Iris pigment epithelial cell (primary cell): ENCODE measurements around the gene PCGF3.

Experiments used
- DNase-seq: peaks from one replicate; pipeline ENCODE4 v3.0.0-alpha.2; 2011; ENCODE audit warnings: low read depth

PCGF3 gene

DNA sequence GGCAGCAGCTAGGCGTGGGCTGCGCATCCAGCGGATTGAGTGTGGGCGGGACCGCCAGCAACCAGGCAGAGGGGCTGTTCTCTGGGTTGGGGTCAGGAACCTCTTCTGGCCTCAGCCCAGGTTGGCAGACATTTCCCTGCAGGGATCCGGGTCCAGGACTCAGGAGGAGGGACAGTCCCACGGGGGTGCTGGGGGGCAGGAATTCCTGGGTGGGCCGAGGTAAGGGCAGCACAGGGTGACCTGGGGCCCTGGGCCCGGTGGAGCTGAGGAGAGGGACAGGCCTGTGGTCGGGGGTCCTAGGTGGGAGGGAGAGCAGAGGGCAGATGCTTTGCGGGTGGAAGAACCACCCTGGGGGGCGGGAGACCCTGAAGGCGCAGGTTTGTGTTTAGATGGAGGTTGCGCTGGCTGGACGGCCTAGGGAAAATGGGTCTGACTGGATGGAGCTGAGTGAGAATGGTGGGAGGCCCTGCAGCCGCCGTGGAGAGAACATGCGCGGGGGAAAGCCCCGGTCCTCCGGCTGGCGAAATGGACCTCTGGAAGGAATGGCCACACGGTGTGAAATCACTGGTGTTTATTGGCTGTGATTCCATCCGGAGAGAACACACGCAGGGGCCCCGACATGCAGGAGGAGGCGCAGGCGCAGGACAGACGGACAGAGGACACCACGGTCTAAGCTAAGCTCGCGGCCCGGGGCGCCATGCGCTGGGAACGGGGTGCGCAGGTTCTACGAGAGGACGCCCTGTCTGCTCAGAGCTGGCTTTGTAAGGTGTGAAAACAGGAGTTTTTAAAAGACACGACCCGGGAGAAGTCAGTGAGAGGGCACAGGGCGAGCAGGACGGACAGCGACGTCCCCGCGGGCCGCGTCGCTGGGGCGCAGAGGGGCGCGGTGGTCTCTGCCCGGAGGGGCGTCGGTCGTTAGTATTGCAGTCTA, 79.0 kb downstream of the PCGF3 start:
- DNase-seq, result no peak

DNA sequence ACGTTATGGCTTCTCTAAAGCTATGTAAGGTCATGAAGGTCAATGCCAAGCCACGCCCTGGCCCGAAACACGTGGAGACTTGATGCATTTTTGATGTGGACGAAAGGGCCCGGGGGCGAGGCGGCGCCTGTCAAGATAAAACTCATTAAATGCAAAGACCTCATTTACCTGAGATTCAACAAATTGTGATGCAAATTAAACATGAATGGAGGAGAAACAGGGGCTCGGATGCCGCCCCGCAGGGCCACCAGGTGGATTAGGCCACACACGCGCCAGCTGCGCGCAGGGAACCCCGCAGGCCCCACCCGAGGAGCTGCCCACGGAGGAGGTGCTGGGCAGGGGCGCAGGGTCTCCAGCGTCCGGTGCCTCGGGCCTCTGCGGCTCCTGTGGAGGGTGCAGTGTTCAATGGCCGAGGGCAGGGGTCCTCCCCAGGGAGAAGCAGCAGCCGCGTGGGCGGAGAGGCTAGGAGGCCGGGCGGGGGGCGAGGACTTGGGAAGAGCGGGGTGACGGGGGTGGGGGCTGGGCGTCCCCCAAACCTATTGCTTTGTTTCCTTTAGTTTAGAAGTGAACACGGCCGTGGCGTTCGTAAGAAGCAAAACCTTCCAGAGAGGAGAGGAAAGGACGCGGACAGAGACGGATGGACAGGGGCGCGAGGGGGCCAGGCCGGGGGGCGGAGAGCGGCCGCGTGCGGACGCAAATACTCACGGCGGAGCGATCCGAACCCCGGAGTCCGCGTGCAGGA, 79.9 kb downstream of the PCGF3 start:
- no peak for DNase-seq

DNA sequence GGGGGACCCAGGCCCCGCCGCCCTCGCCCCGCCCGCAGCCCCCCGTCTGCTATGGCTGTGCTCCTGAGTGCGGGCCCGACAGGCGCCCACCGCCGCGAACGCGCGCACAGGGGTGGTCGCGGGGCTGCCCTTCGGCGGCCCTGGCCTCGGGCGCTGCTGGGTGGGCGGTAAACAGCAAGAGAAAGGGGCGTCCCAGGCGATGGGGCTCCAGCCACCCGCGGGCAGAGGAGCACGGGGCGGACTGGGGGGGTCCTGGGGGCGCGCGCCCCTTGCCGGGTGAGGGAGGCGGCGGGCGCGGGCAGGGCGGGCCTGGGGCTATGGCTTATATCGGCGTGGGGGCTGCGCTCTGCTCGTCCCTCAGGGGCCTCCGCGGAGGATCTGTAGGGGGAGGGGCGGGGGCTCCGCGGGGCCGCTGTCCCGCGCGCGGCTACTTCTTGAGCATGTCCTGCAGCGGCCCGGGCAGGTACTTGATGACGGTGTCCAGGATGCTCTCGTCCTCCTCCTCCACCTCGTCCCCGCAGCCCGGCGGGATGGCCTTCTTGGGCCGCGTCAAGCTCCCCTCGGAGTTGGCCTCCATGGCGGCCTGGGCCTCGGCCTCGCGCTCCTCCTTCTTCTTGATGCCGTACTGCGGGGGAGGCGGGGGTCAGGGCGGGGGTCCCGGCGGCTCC, 80.6 kb downstream of the PCGF3 start:
- no peak for DNase-seq

DNA sequence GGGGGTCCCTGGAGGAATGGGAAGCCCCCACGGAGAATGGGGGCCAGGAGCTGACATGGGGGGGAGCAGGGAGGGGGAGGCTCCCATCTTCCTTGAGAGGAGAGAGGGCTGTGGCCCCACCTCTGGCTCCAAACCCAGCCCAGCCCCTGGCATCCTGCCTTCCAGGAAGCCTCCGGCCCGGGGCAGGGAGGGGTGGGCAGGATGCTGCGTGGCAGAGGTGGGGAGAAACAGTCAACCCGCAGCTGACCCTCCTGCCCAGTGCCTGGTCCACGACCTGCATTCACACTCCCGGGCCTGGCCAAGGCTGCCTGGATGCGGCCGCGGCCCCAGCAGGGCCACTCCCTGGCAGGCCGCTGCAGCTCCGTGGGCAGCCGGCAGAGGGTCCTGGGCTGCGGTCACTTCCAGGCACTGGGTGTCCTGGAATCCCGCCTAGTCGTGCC, 81.2 kb downstream of the PCGF3 start:
- no peak for DNase-seq

DNA sequence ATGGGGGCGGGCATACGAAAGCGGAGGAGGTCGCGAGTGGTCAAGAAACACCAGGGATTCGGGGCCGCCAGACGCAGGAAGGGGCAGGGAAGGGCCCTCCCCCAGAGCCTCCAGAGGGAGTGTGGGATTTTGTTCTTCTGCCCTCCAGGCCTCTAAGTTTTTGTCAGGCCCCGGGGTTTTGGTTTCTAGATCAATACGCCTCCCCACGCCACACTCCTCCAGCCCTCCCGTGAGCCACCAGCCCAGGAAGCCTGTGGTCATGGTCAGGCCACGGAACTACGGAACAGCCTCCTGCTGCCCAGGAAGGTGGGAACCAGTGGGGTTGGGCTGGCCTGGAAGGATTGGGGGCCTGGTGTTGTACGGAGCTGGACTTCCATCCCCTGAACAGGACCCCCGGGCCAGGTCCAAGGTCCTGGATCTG, 81.9 kb downstream of the PCGF3 start:
- DNase-seq, result no peak

DNA sequence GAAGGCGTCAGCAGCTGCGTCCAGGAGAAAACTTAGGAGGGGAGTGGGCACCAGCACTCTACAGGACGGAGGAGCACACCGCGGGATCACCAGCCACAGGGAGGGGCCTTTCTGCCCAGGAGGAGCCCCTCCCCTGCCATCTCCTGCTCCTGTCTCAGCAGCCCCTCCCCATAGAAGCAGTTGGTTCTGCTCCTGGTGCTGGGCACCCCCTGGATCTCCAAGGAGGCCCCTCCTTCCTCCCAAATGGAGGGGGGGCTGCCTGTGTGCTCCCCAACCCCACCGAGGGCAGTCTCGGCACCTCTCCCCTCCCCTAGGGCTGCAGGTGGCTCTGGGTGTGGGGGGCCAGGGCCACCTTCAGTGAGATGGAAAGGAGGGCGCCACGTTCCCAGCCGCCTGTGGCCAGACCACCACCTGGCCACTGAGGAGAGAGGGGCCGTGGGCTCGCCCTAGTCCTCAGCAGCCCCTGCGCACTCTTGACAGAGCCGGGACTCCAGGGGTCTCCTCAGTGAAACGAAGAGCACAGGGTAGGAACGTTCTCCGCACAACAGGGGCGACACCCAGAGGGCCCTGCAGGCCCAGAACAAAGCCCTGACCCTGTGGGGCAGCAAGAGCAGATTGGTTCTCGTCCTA, 82.5 kb downstream of the PCGF3 start:
- no peak for DNase-seq

DNA sequence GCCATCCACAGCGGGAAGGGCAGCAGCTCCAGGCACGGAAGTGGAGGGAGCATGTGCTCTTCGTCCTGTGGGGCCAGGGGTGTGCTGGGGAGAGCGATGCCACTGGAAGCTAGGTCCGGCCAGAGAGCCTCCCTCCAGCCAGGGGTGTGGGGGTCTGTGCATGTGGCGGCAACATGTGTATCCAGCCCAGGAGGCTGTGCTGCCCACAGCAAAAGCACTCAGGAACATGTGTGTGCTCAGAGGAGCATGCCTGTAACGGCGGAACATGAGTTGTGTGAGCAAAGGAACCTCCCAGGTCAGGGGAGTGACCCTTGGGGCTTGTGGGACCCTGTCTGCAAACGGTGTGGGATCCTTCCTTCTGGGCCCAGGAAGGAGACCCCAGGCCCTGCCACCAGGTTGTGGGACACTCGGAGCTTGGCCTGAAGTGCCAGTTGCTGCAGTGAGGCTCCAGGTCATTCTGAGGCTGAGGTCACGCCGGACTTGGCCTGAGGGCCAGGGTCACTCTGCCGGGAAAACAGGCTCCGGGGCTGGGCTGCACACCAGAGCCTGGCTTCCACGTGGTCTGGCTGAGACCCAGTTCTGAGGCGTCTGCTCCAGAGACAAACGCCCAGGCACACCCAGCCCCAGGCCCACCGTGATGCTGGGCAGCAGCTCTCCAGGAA, 83.1 kb downstream of the PCGF3 start:
- no peak for DNase-seq

DNA sequence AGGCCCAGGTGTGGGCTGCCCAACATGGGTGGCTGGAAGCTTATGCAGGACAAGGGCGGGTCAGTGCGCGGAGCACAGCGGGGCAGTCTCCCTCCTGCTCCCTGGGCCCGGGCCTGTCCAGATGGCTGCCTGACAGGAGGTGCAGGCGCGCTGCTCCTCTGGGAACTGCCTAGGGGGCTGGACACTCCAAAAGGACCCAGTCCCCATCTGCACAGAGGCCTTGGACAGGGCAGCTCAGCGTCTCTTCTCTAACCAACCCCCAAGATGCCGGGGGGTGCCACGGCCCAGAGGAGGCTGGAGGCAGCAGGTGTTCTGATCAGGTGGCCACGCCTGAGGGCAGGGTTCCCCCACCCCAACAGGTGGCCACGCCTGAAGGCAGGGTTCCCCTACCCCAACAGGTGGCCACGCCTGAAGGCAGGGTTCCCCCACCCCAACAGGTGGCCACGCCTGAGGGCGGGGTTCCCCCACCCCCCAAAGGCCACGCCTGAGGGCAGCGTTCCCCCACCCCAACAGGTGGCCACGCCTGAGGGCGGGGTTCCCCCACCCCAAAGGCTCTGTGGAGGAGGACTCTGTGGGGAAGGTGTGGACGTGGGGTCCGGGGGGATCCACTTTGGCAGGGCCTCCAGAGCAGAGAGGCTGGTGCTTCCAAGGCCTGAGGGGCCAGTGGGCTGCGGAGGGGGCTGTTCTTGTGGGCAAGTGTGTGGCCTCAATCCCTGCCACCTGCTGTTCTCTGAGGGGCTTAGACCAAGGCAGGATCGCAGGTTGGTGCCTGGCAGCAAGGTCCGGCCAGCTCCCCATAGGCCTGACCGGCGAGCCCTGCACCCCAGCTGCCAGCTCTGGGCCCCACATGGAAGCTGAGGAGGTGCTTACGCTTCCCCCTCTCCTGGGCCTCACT, 84.2 kb downstream of the PCGF3 start:
- no peak for DNase-seq

DNA sequence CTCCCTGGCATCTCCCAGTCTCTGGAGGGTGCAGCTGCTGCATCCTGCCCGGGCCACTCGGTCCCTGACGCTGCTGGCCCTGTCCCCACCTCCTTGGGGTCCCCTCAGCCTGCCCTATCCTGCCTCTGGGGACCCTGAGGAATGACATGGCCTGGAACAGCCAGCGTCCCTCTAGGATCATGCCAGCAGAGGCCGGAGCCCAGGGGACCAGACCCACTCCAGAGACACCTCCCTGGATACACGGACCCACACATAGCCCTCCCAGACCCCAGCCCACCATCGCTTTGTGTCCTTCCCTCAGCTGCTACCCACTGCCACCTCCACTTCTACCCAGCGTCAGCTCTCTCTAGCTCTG, 84.8 kb downstream of the PCGF3 start:
- DNase-seq, result no peak

DNA sequence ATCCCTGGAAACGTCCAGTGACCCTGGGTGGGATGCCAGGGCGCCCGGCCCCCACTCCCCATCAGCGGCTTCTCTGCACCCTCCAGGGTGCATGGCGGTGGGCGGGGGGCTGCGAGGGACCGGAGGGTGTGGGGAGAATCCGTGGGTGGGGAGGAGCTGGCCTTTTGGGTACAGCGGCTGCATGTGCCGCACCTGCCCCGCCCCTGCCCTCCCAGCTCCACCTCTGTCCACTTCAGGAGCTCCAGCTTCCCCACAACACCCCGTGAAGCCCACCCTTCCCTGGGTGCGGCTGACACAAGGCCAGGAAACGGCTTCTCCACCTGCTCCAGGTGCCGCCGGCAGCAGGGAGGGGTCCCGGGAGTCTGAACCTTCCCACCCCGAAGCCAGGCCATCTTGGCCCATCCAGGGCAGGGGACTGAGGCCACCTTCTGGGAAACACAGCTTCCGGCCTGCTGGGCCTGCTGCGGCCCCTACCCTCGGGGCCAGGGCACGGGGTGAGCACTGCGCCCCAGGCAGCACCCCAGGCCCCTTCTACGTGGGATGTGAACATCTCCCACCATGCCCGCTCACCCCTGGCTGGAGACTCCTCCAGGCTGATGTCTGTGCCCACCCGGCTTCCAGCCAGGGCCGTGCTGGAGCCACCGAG, 85.7 kb downstream of the PCGF3 start:
- DNase-seq, result no peak

DNA sequence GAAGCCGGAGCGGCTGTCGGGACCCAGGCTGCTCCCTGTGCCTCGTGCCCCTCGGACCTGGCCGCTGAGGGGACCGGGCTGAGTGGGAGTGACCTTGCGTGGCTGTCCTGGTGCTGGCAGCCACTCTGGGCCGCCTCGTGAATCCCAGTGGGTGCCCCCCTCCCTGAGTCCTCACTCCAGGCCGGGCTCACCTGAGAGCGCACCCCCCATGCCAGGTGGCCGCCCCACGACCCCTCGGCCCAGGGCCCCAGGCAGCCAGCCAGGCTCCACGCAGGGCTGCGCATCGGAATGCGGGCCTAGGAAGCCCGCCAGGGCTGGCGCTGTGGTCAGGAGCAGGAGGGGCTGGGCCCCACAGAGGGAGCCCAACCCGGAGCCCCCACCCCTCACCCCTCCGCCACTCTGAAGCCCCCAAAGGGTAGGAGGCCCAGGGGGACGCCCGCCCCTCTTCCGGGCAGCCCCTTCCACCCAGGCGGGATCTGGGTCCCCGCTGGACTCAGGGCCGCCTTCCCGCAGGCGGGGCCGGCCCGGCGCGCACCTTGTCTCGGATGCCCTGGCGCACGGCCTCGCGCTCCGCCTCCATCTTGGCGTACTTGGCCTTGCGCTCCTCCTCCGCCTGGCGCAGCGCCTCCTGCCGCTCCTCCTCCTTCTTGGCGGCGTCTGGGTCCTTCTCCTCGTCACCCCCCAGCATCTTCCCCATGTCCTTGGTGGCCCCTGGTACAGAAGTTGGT, 86.4 kb downstream of the PCGF3 start:
- peak; percentile 24 for DNase-seq

DNA sequence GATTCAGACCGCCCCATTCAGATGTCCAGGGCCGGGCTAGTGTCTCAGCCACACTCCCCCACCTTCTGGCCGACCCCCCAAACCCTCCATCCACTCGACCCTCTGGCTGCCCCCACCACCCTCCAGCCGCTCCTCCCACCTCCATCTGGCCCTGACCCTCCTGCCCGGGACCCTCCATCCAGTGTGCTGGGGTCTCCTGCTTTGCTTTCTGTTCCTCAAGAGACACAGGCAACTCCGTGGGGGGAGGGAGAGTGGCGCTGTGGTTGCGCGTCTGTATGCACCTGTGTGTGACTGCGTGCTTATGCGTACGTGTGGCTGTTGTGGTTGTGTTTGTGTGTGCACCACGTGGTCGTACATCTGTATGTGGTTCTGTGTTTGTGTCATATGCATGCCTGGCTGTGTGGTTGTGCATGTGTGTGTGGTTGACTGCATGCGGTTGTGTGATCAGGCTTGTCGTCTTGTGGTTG, 87.0 kb downstream of the PCGF3 start:
- no peak for DNase-seq

DNA sequence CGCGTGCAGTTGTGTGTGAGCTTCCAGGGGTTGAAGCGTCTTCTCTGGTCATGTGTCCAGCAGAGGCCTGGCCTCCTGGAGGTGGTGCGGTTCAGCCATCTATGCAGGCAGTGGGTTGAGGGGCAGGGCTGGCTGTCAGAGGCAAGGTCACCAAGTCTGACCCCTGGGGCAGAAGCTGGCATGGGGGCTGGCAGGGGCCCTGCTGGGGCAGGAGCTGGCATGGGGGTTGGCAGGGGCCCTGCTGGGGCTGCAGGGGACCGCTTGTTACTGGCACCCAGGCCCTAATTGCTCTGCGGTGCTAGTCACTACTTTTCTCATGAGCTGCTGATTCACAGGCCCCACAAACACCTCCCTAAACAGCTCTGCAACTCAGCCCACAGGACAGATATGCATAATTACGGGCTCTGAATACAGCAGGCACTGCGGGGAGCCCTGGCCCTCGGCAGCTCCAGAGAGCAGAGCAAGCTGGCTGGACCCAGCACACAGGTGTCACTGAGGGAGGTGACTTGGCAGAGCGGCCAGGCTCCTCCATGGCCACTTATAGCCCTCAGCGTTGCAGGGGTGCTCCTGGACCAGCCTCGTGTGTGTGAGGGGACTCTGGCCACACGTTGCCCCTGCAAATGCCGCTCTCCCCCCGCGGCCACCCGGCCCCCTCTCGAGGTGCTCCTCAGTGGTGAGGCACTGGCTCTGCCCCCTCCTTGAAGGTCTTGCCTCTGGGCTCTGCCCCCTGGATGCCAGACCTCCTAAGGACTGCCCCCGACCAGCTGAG, 87.6 kb downstream of the PCGF3 start:
- no peak for DNase-seq

DNA sequence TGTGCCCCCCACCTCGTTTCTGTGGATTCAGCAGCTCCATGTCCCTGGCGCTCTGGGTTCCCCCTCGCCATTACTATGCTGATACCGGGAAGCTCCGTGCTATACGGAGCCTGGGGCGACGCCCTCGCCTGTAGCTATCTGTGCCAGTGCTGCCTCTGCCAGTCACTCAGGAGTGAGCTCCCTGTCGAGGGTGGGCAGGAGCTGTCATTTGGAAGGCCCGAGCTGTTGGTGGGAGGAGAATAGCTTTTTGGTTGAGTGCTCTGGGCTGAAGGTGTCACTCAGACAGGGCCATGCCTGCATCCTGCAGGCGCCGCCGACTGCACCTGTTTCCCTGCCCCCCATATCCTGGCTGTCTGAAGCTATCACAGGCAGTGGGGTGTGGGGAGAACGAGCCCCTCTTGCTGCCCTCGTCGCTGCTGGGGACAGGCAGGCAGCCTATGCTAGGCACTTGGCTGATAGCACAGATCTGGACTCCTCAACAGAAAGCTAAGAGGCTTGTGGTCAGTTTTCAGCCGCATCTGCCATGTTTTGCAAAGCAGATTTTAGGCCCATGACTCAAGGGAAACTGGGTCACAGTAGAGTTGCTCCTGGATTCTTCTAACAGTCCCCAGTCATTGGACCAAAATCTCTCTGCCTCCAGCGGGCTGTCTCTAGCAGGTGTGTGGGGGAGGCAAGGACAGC, 88.4 kb downstream of the PCGF3 start:
- DNase-seq, result peak; percentile 41

DNA sequence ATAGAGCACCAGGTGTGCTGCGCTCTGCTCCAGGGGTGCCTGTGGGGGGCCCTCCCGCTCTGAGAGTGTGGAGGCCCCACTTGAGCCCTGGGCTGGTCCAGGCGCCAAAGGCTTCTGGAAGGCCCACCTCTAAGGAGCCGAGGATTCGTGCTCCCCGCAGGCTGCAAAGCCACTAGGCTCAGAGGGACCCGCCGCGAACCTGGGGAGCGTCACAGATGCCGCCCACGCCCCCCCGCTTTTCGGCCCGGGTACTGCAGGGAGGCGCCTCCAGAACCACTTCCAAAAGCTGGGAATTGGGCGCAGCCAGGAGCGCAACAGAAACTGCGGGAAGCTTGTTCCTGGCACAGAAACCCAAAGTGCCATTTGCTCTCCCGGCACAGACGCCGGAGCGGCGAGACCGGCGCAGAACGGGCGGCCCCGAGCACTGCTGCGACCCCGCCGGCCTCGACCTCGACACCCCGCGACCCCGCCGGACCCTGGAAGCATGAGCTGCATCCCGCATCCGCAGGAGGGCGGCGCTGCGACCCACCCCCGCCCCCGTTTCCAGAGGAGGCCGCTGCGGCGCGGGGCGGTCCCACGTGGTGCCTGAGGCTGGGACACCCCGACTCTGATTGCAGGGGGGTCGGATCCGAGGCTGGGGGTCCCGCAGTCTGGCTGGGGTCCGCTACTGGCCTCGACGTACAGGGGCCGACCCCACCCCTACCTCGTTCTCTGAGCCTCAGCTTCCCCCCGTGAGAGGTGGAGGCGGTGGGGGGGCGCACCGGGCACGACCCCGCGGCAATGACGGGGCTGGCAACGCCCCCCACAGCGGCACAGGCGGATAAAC, 89.5 kb downstream of the PCGF3 start:
- no peak for DNase-seq

DNA sequence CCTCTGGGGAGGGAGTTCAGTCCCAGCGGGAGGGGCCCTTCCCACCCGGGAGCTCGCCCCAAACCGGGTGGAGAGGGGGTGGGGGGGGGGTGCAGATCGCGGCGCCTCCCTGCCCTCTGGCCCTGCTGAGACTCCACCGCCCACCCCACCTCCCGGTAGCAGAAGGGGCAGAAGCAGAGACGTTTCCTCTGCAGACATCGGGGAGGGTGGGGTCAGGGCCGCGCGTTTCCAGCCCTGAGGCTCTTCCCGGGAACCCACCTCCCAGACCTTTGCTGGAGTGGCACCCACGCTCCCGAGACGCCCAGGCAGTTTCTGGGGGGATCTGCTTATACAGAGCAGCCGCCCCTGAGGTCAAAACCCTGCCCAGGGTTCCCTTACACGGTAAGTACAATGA, 90.1 kb downstream of the PCGF3 start:
- no peak for DNase-seq

DNA sequence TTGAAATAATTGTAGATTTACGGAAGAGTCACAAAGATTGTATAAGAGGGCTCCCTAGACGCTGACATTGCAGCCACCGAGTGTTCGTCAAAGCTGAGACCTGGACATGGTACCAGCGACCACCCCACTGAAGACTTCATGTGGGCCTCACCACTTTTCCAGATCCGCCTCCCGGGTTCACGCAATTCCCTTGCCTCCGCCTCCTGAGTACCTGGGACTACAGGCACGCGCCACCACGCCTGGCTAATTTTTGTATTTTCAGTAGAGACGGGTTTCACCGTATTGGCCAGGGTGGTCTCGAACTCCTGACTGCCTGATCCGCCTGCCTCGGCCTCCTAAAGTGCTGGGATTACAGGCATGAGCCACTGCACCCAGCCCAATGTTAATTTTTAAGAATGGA, 90.6 kb downstream of the PCGF3 start:
- no peak for DNase-seq
